Osteoblast (primary cell): Measurements from ENCODE around the gene SCN8A. TPM values are rescaled to one million over a fixed set of nuclear protein-coding genes. Genes with fewer than 3 reads are reported as not detected.

Experiments
- DNase-seq: peaks from one replicate; pipeline ENCODE4 v3.0.0; 2011; ENCODE audit warnings: low spot score, mixed read lengths; ENCODE audit not compliant: insufficient read length; ENCODE audit errors: missing footprints
- H2AFZ ChIP-seq: 2 replicates; pipeline ENCODE4 v1.6.0; 2011; ENCODE audit warnings: mild to moderate bottlenecking, low read length
- H3K27ac ChIP-seq: 2 replicates; pipeline ENCODE4 v1.5.1; 2011; ENCODE audit warnings: mild to moderate bottlenecking, low read depth, low read length, moderate library complexity
- H3K27me3 ChIP-seq: 2 replicates; pipeline ENCODE4 v1.6.0; 2012; ENCODE audit warnings: mild to moderate bottlenecking, control low read depth, inconsistent platforms, low read length, moderate library complexity; ENCODE audit not compliant: insufficient read depth
- H3K36me3 ChIP-seq: 2 replicates; pipeline ENCODE4 v1.5.1; 2011; ENCODE audit warnings: mild to moderate bottlenecking, low read length, control low read depth, moderate library complexity; ENCODE audit not compliant: insufficient read depth
- H3K4me1 ChIP-seq: 2 replicates; pipeline ENCODE4 v1.5.1; 2011; ENCODE audit warnings: mild to moderate bottlenecking, low read length, control low read depth, moderate library complexity; ENCODE audit not compliant: insufficient read depth
- H3K4me2 ChIP-seq: 2 replicates; pipeline ENCODE4 v1.6.0; 2011; ENCODE audit warnings: mild to moderate bottlenecking, low read length; ENCODE audit not compliant: insufficient read depth
- H3K4me3 ChIP-seq: fragments of 200-600 bp; sonication (generic); 3 replicates; pipeline ENCODE4 v1.5.1; 2012; ENCODE audit warnings: mild to moderate bottlenecking, low read length, inconsistent platforms; ENCODE audit not compliant: insufficient read depth
- H3K79me2 ChIP-seq: 2 replicates; pipeline ENCODE4 v1.6.0; 2012; ENCODE audit warnings: mild to moderate bottlenecking, low read length, control low read depth, inconsistent platforms; ENCODE audit not compliant: insufficient read depth
- H3K9me3 ChIP-seq: 2 replicates; pipeline ENCODE4 v1.5.1; 2011; ENCODE audit warnings: low read depth, low read length, control low read depth
- H4K20me1 ChIP-seq: 2 replicates; pipeline ENCODE4 v1.6.0; 2012; ENCODE audit warnings: mild to moderate bottlenecking, low read length, control low read depth; ENCODE audit not compliant: insufficient read depth
- total RNA-seq: library from RNA; depleted of rRNA; stranded (reverse); fragments of >200 nt; gene quantifications from 2 replicates; pipeline ENCODE4 v1.2.3, GENCODE V29; 2012
- TF ChIP-seq, protein P1 (sequence below): IDR thresholded peaks from 2 replicates; pipeline ENCODE4 v1.5.1; 2011; ENCODE audit warnings: mild to moderate bottlenecking, low read depth, low read length, moderate library complexity; ENCODE audit errors: extremely low read depth

SCN8A gene
- total RNA-seq, 1 donor: 26.4 TPM

DNA sequence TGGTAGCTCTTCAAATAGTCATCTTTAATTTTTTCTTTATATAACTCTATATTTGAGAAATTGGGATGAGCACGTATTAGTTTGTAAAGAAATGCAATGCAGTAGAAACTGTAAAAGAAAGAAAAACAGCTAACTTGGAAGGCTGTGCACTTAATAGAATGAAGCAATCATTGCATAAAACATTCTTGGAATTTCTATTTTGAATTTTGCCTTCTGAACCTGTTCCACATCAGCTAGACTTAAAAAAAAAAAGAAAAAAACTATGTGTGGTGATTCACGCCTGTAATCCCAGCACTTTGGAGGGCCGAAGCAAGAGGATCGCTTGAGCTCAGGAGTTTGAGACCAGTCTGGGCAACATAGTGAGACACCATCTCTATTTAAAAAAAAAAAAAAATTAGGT lies 29.4 kb downstream of the SCN8A start:
- no peaks in the 10 kb centered on the region for H3K36me3 ChIP-seq
- H3K4me1 ChIP-seq: peaks cover 46% of the 10 kb centered on the region
- H3K27me3 ChIP-seq: no peaks in the 10 kb centered on the region
- peaks cover 22% of the 10 kb centered on the region for H4K20me1 ChIP-seq
- peak overlapping the region; percentile 73 for H3K27ac ChIP-seq
- no peak for DNase-seq
- H3K79me2 ChIP-seq: peaks cover 70% of the 10 kb centered on the region
- TF ChIP-seq, protein P1, sequence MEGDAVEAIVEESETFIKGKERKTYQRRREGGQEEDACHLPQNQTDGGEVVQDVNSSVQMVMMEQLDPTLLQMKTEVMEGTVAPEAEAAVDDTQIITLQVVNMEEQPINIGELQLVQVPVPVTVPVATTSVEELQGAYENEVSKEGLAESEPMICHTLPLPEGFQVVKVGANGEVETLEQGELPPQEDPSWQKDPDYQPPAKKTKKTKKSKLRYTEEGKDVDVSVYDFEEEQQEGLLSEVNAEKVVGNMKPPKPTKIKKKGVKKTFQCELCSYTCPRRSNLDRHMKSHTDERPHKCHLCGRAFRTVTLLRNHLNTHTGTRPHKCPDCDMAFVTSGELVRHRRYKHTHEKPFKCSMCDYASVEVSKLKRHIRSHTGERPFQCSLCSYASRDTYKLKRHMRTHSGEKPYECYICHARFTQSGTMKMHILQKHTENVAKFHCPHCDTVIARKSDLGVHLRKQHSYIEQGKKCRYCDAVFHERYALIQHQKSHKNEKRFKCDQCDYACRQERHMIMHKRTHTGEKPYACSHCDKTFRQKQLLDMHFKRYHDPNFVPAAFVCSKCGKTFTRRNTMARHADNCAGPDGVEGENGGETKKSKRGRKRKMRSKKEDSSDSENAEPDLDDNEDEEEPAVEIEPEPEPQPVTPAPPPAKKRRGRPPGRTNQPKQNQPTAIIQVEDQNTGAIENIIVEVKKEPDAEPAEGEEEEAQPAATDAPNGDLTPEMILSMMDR: no peak
- no peaks in the 10 kb centered on the region for H3K9me3 ChIP-seq
- H3K4me3 ChIP-seq: no peak overlapping the region
- H3K4me2 ChIP-seq: peak overlapping the region; percentile 12
- no peak overlapping the region for H2AFZ ChIP-seq

DNA sequence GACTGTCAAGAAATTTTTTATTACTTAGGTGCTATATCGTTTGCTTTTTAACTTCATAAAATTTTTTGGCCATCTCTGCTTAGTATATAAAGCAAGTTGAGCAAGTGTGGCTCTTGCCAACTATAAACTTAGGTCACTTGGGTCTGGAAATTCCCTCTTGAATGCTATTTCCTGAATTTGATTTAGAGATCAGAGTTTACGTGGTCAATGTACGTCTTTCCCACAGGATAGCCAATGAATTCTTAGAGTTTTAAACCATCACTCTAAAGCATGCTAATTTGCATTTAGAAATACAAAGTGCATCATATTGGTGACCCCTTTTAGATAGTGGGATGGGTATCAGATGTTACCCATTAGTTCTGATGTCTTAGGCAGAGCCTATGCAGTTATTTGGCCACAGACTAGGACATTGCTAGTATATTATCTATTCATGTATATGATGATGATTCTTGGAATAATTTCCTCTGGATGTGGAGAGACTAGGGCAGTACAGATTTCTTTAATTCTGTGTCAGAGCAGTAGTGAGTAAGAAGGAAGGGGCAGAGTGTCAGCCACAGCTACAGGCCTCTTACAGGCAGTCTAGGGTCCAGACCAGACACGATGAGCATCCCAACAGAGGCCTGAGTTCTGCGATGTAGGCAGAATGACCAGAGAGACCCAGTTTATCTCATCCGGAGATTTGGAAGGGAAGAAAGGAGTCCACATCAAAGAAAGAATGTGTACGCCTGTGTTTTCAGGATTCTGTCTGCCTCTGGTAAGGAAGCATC lies 30.3 kb downstream of the SCN8A start:
- Histone ChIP-seq H2AFZ (no peak overlapping the region), H3K27me3 (no peaks in the 10 kb centered on the region), H4K20me1 (peaks cover 29% of the 10 kb centered on the region), H3K4me1 (peaks cover 46% of the 10 kb centered on the region), H3K4me2 (peak overlapping the region; percentile 12), H3K4me3 (no peak overlapping the region), H3K9me3 (no peaks in the 10 kb centered on the region), H3K36me3 (no peaks in the 10 kb centered on the region), H3K79me2 (peaks cover 71% of the 10 kb centered on the region), H3K27ac (peak overlapping the region; percentile 73)
- no peak for DNase-seq
- TF ChIP-seq, protein P1: no peak

- no peaks in the 10 kb centered on the region for H3K27me3 ChIP-seq
- H3K9me3 ChIP-seq: no peaks in the 10 kb centered on the region
- H3K4me2 ChIP-seq: peak overlapping the region; percentile 33
- peak overlapping the region; percentile 73 for H3K27ac ChIP-seq
- peaks cover 69% of the 10 kb centered on the region for H3K79me2 ChIP-seq
- TF ChIP-seq, protein P1: no peak
- no peaks in the 10 kb centered on the region for H3K36me3 ChIP-seq
- DNase-seq: no peak
- no peak overlapping the region for H3K4me3 ChIP-seq
- no peak overlapping the region for H2AFZ ChIP-seq
- peaks cover 28% of the 10 kb centered on the region for H4K20me1 ChIP-seq
- peaks cover 45% of the 10 kb centered on the region for H3K4me1 ChIP-seq
Measured at GRCh38 chr12:51622564-51622963, 31.5 kb downstream of the SCN8A start.

- H4K20me1 ChIP-seq: peaks cover 36% of the 10 kb centered on the region
- H3K27me3 ChIP-seq: no peaks in the 10 kb centered on the region
- no peak overlapping the region for H3K27ac ChIP-seq
- DNase-seq: no peak
- peaks cover 73% of the 10 kb centered on the region for H3K79me2 ChIP-seq
- no peaks in the 10 kb centered on the region for H3K9me3 ChIP-seq
- H2AFZ ChIP-seq: no peak overlapping the region
- H3K4me1 ChIP-seq: peaks cover 30% of the 10 kb centered on the region
- TF ChIP-seq, protein P1: no peak
- H3K4me3 ChIP-seq: no peak overlapping the region
- no peaks in the 10 kb centered on the region for H3K36me3 ChIP-seq
- no peak overlapping the region for H3K4me2 ChIP-seq
Measured at GRCh38 chr12:51625370-51625769, 34.3 kb downstream of the SCN8A start.
